ENCODE data around the gene BBS9.

The BBS9 gene

GRCh38 chr7:33276325-33276724 lies 147.0 kb downstream of the BBS9 start:
- no peaks in the 10 kb centered on the region for H3K79me2 ChIP-seq (ENCODE audit: insufficient read depth, low read length)
- peaks cover 14% of the 10 kb centered on the region; the same call in 1 of the 2 replicates for H3K9me3 ChIP-seq (ENCODE audit: insufficient read depth, low read depth, low read length)
- no peak for TF ChIP-seq EZH2phosphoT487 (IDR thresholded peaks at IDR 0.05; ENCODE audit: borderline replicate concordance)
- H3K9me2 ChIP-seq (replicated peaks; ENCODE audit: low read depth, low read length), result no peaks in the 10 kb centered on the region
- peaks cover 12% of the 10 kb centered on the region; the same call in 1 of the 2 replicates for H3F3A ChIP-seq (ENCODE audit: low read depth)
- no peak overlapping the region for H2AFZ ChIP-seq (ENCODE audit: low read length)
- peaks cover 3% of the 10 kb centered on the region; the same call in 1 of the 2 replicates for H3K36me3 ChIP-seq (ENCODE audit: insufficient read depth, low read length)
- H3K4me3 ChIP-seq (ENCODE audit: low read length, poor library complexity, severe bottlenecking), result peak overlapping the region; percentile 41
- H3K4me2 ChIP-seq (ENCODE audit: low read depth, low read length, poor library complexity, severe bottlenecking), result peak overlapping the region; percentile 76
- no peaks in the 10 kb centered on the region for H4K20me1 ChIP-seq (ENCODE audit: insufficient read depth, low read length, poor library complexity, severe bottlenecking)
- H3K27me3 ChIP-seq (ENCODE audit: insufficient read depth, low read length, poor library complexity, severe bottlenecking), result no peaks in the 10 kb centered on the region
- peaks cover 21% of the 10 kb centered on the region for H3K4me1 ChIP-seq (ENCODE audit: insufficient read depth, low read length, poor library complexity, severe bottlenecking)
- no peak overlapping the region for H3K9ac ChIP-seq (ENCODE audit: low read depth, low read length, poor library complexity, severe bottlenecking)

DNA sequence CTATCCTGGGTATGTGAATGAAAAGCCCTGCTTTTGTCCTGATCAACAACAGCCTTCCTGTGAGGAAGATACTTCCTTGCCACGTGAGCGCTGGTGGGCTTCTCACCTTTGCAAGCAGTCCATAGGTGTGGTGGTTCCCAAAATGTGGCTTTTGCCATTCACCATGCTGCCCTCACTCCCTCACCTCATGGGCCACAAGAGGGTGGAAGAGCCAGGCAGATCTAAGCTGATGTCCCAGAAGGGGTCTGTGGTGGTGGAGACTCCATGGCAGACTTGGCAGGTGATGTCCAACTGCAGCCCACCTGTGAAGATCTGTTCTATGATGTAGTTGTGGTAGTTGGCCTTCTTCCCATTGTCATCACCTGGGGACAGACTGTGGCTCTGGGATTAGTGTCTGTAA lies 147.4 kb downstream of the BBS9 start:
- Histone ChIP-seq H3K27me3 (ENCODE audit: insufficient read depth, low read length, poor library complexity, severe bottlenecking) (no peaks in the 10 kb centered on the region), H3K9me2 (replicated peaks; ENCODE audit: low read depth, low read length) (no peaks in the 10 kb centered on the region), H3K9me3 (ENCODE audit: insufficient read depth, low read depth, low read length) (peaks cover 14% of the 10 kb centered on the region; the same call in 1 of the 2 replicates), H3K79me2 (ENCODE audit: insufficient read depth, low read length) (no peaks in the 10 kb centered on the region), H3K4me1 (ENCODE audit: insufficient read depth, low read length, poor library complexity, severe bottlenecking) (peaks cover 21% of the 10 kb centered on the region), H4K20me1 (ENCODE audit: insufficient read depth, low read length, poor library complexity, severe bottlenecking) (no peaks in the 10 kb centered on the region), H3F3A (ENCODE audit: low read depth) (peaks cover 12% of the 10 kb centered on the region; the same call in 1 of the 2 replicates), H2AFZ (ENCODE audit: low read length) (no peak overlapping the region), H3K4me3 (ENCODE audit: low read length, poor library complexity, severe bottlenecking) (peak overlapping the region; percentile 41), H3K36me3 (ENCODE audit: insufficient read depth, low read length) (peaks cover 3% of the 10 kb centered on the region; the same call in 1 of the 2 replicates), H3K9ac (ENCODE audit: low read depth, low read length, poor library complexity, severe bottlenecking) (no peak overlapping the region), H3K4me2 (ENCODE audit: low read depth, low read length, poor library complexity, severe bottlenecking) (peak overlapping the region; percentile 76)
- TF ChIP-seq CTCF (conservative IDR thresholded peaks at IDR 0.05; ENCODE audit: low read length), result 0 out of 2 replicates have a peak, but pooled peaks have one; percentile 15
- no peak for TF ChIP-seq EZH2phosphoT487 (IDR thresholded peaks at IDR 0.05; ENCODE audit: borderline replicate concordance)

GRCh38 chr7:33278095-33278494 lies 148.7 kb downstream of the BBS9 start:
- H3K36me3 ChIP-seq (ENCODE audit: insufficient read depth, low read length), result peaks cover 3% of the 10 kb centered on the region; the same call in 1 of the 2 replicates
- H3K4me2 ChIP-seq (ENCODE audit: low read depth, low read length, poor library complexity, severe bottlenecking), result no peak overlapping the region
- peaks cover 14% of the 10 kb centered on the region; the same call in 1 of the 2 replicates for H3K9me3 ChIP-seq (ENCODE audit: insufficient read depth, low read depth, low read length)
- no peak overlapping the region for H3K9ac ChIP-seq (ENCODE audit: low read depth, low read length, poor library complexity, severe bottlenecking)
- peaks cover 12% of the 10 kb centered on the region; the same call in 1 of the 2 replicates for H3F3A ChIP-seq (ENCODE audit: low read depth)
- no peak overlapping the region for H3K4me3 ChIP-seq (ENCODE audit: low read length, poor library complexity, severe bottlenecking)
- H3K4me1 ChIP-seq (ENCODE audit: insufficient read depth, low read length, poor library complexity, severe bottlenecking), result peaks cover 21% of the 10 kb centered on the region
- no peak overlapping the region for H2AFZ ChIP-seq (ENCODE audit: low read length)
- no peaks in the 10 kb centered on the region for H3K27me3 ChIP-seq (ENCODE audit: insufficient read depth, low read length, poor library complexity, severe bottlenecking)
- H3K79me2 ChIP-seq (ENCODE audit: insufficient read depth, low read length), result no peaks in the 10 kb centered on the region
- no peak for TF ChIP-seq CTCF (conservative IDR thresholded peaks at IDR 0.05; ENCODE audit: low read length)
- TF ChIP-seq EZH2phosphoT487 (IDR thresholded peaks at IDR 0.05; ENCODE audit: borderline replicate concordance), result no peak
- no peaks in the 10 kb centered on the region for H4K20me1 ChIP-seq (ENCODE audit: insufficient read depth, low read length, poor library complexity, severe bottlenecking)
- no peaks in the 10 kb centered on the region for H3K9me2 ChIP-seq (replicated peaks; ENCODE audit: low read depth, low read length)

DNA sequence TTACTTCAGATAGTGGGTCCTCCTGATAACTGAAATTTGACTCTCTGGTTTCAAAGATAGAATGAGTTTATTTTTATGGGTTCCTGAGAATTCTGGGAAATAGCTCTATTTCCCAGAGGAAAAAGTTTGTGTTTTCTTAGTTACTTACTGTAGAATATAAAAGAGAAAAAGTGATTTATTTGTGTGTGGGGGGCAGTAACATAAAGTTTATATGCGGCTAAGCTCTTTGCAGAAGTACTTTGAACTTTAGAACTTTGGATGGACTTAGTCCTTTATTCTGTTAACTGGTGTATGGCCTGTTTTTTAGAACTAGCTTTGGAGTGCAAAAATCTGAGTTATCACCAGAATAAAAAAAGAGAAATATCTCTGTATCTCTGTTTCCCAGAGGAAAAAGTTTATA lies 157.1 kb downstream of the BBS9 start:
- Histone ChIP-seq H3K9me3 (ENCODE audit: insufficient read depth, low read depth, low read length) (peaks cover 10% of the 10 kb centered on the region; the same call in 1 of the 2 replicates), H3K4me3 (ENCODE audit: low read length, poor library complexity, severe bottlenecking) (no peak overlapping the region), H4K20me1 (ENCODE audit: insufficient read depth, low read length, poor library complexity, severe bottlenecking) (no peaks in the 10 kb centered on the region), H2AFZ (ENCODE audit: low read length) (no peak overlapping the region), H3K9ac (ENCODE audit: low read depth, low read length, poor library complexity, severe bottlenecking) (no peak overlapping the region), H3K4me2 (ENCODE audit: low read depth, low read length, poor library complexity, severe bottlenecking) (no peak overlapping the region), H3K27me3 (ENCODE audit: insufficient read depth, low read length, poor library complexity, severe bottlenecking) (no peaks in the 10 kb centered on the region), H3K4me1 (ENCODE audit: insufficient read depth, low read length, poor library complexity, severe bottlenecking) (no peaks in the 10 kb centered on the region), H3K9me2 (replicated peaks; ENCODE audit: low read depth, low read length) (no peaks in the 10 kb centered on the region), H3K79me2 (ENCODE audit: insufficient read depth, low read length) (no peaks in the 10 kb centered on the region), H3F3A (ENCODE audit: low read depth) (no peaks in the 10 kb centered on the region), H3K36me3 (ENCODE audit: insufficient read depth, low read length) (no peaks in the 10 kb centered on the region)
- no peak for TF ChIP-seq EZH2phosphoT487 (IDR thresholded peaks at IDR 0.05; ENCODE audit: borderline replicate concordance)
- no peak for TF ChIP-seq CTCF (conservative IDR thresholded peaks at IDR 0.05; ENCODE audit: low read length)

Measured in Loucy (cell line).